ENCODE measurements around the gene FHOD3. TPM values are rescaled to one million over a fixed set of nuclear protein-coding genes. Genes with fewer than 3 reads are reported as not detected.
"Not testable (repeated sequence)": the region's sequence is repeated elsewhere in the genome, so short reads cannot be mapped to it uniquely, and the experiment has no call there.

Gene FHOD3
- polyA plus RNA-seq, 4 donors: 36.8 to 46.8 (median 42.1) TPM

DNA sequence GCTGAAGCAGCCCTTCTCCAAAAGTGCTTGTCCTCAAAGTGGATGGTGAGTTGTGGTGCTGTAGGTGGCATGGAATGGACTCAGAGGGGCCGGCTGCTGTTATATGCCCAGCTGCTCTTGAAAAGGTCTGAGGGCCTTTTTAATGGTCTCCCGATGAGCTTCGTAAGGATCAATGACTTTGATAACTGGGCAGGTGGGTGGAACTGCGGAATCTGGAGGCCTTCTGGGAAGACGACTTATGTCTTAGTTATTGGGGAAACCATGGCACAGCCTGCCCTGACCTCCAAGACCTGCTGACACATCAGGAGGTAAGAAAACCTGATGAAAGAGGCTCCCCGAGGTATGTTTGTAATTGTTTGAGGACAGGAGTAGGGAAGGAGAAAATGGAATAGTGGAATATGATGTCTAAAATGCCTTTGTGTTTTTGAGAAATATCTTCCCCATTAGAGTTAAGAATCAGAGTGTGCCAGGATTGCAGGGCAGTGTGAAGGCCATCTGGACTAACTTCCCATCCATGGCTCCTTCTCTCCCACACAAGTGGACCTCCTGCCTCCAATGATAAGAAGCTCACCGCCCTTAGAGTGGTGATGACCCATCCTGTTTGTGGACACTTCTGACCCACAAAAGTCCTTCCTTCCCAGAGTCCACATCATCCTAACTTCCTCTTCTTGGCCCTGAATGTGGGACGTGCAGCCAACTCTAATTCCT is 236.1 kb downstream of the FHOD3 start:
- DNase-seq (ENCODE audit: low read depth in 4 of 4, low spot score in 3 of 4): no peak

DNA sequence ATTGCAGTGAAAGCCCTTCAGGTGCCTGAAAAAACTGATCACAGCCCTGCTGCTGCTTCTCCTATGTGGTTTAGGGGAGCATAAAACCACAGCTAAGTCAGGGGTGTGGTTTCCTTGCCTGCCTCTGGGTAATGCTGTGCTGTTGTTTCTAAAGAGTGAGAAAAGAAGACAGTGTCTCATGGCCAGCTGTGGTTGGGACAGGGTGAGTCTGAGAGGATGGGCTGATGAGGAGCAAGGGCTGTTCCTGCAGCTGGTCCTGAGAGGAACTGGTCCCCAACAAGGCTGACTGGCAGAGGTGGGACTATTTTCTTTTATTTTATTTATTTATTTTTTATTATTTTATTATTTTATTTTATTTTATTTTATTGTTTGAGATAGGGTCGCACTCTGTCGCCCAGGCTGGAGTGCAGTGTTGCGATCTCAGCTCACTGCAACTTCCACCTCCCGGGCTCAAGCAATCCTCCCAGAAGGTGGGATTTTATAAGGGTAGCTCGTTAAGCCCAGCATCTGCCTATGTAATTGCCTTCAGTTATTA is 236.7 kb downstream of the FHOD3 start:
- no peak for DNase-seq (ENCODE audit: low read depth in 4 of 4, low spot score in 3 of 4)

DNA sequence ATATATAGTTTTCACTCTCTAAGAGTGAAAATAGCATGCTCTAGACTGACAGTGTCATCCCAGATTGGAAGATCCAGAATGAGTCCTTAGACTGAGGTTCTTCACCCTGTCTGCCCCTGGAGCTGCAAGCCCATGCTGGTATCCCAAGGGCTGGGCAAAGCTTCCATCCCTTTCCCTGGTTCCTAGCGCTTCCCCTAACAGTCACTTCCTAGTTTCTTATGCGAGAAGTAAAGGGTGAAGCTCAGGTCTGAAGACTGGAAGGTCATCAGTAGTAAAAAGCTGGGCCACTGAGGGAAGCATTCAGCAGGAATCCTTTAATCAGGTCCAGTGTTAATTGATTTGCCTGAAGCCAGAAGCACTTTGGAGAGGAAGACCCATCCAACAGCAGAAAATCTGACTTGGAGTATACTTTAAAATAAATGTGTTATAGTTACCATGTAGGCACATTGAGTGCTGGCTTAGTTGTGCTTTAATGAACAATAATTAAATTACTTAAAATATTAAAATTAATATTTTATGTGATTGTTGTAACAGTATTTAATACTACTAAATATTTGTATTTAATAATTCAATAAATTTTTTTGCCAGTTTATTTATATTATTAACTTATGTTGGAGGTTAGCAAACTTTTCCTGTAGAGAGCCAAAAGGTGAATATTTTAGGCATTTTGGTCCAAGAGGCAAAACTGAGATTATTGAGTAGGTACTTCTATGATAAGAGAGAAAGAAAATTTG is 237.9 kb downstream of the FHOD3 start:
- DNase-seq (ENCODE audit: low read depth in 4 of 4, low spot score in 3 of 4): no peak

DNA sequence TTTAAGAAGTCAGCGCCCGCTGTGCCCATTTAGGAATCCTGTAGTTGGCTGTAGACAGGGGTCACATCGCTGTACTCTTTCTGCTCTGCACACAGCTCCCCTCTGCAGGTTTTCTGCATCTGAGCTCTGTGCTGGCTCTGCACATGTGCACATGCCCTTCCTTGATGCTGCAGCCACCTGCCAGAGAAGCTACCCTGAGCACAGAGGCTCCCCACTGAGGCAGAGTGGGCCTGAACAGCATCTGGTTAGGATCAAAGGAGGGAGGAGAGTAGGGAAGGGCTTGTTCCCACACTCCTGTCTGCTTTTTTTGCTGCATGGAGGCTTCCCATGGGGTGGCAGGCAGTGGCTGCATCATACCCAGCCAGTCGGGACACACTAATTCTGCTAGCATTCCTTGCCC is 238.9 kb downstream of the FHOD3 start:
- no peak for DNase-seq (ENCODE audit: low read depth in 4 of 4, low spot score in 3 of 4)

DNA sequence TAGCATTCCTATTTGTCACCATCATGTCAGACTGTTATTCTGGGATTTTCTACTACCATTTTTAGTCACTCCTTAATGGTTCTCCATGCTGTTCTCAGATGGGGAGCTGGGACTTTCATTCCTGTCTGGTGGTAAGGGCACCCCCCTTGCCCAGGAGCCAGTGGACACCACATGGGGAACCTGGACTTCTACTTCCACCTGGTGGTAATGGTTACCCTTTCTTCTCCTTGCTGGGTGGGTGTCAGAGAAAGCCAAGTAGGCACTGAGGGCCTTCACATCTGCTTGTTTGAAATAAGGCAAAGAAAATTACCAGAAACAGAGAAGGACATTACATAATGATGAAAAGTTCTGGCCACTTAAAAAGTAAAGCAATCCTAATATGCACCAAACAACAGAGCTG is 239.8 kb downstream of the FHOD3 start:
- DNase-seq (ENCODE audit: low read depth in 4 of 4, low spot score in 3 of 4): no peak

DNA sequence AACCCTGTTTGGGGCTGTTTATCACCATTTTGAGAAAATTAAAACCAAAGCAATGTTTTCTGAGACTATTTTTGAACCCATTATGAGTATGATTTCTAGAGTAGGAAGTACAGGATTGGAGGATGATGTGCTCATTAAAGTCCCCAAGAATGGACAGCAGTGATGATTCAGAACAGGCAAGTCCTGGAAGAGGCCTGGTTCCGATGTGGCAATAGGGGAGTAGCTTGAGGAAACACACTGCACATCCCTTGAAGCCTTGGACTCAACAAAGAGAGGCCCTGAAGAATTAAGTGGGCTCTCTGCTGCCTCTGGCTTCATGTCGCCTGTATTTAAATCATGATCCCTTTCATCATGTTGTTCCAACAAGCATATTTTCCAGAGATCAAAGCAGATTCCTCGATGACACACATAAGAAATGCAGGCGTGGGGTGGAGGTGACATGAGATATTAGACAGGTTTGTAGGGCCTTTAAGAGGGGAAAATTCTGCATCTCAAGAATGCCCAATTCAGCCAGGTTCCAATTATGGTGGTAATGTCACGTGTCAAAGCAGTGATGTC is 242.2 kb downstream of the FHOD3 start:
- no peak for DNase-seq (ENCODE audit: low read depth in 4 of 4, low spot score in 3 of 4)

DNA sequence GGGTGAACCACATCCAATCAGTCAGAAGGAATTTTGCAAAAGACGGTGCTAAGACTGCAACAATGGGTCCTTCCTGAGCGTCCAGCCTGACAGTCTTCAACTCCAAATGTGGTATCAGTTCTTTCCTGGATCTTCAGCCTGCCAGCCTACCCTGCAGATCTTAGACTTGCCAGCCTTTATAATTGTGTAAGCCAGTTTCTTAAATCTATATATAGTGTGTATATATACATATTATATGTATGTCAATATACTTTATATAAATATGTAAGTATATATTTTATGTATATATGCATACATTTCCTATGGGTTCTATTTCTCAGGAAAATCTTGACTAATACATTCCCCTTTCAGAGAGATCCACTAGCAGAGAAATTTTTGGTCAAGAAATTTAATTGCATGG is 245.5 kb downstream of the FHOD3 start:
- DNase-seq (ENCODE audit: low read depth in 4 of 4, low spot score in 3 of 4): no peak

DNA sequence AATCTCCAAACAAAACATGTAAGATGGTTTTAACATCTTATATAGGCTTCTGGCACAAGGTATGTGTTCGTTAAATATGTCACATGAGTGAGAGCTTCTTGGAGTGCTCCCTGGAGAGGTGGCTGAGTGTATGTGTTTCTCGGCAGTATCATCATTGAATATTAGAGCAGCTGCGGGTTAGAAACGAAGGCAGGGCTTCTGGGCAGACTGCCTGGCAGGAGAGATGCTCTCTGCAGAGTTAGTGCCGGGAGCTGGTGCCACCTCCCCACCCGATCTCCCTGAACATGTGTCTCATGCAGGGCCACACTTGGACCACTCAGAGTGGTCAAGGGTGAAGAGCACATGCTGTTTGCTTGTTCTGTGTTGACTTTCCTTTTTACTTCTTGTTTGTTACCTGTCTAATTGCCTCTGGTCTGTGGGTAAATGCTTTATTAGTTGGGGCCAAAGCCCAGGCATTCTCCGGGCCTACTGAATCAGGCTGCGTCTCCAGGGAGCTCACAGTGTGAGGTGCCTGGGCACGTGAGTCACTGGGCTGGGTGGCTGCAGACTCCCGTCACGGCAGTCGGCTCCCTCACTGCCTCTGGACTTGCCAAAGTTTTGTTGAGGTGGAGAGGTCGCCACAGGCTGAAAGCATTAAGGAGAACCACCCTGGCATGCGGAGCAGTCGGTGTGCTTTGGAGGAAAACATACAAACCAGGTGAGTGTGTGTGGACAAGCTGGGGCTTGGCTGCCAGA is 246.6 kb downstream of the FHOD3 start:
- no peak for DNase-seq (ENCODE audit: low read depth in 4 of 4, low spot score in 3 of 4)

DNA sequence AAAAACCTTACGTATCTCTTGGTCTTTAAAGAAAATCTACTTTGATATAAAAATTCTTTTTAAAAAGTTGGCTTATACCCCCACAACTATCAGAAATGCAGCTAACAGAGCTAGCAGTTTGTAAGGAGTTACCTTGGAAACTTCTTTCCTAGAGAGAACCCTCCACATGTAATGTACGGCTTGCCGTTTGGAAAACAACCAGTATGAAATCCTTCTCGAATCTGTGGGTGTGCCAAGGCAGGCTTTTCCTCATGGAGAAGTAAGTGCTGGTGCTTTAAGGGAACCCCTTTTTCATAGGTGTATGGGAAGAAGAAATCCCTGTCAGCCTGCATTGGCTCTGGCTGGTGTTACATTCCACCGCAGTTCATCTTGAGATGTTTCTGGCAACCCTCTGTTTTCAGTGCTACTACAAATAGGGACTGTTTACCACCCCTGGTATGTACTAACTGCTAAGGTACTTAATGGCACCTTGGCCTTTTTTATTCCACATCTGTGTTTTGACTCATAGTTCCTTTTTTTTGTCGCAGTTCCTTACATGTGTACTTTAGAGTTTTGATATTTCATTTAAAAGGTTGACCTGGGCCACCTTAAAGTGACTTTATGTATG is 248.4 kb downstream of the FHOD3 start:
- DNase-seq (ENCODE audit: low read depth in 4 of 4, low spot score in 3 of 4): no peak

DNA sequence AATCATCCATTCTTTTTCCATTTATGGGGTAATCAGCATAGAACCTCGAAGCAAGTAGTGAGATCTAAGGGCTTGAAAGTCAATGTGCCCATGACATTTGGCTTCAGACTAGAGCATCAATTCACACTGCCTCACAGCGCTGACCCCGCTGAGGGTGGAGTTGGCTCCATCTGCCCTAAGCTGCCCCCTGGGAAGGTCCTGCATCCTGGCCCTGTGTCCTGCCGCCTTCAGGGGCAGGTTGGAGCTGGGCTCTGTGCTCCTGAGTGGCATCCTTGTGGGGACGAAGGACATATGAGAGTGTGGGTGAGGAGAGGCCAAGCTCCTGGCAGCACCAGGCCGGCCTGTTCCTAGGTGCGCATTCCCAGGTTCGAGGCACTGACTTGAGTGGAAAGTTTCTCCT is 249.4 kb downstream of the FHOD3 start:
- no peak for DNase-seq (ENCODE audit: low read depth in 4 of 4, low spot score in 3 of 4)

DNA sequence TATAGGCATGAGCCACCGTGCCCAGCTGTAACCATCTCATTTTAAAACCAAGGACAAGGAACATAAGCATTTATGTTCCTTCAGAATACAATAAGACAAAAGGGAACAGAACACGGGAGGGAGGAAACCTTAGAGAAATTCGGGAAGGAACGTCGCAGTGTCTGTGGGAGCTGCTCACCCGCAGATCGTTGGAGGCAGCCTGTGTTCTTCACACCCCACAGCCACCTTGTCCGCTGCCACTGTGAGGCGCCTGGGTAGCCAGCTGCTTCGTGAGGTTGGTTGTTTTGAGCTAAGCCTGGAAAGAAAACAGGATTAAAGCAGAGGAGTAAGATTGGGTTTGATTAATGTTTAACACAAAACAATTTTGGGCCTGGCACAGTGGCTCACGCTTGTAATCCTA is 250.0 kb downstream of the FHOD3 start:
- no peak for DNase-seq (ENCODE audit: low read depth in 4 of 4, low spot score in 3 of 4)

DNA sequence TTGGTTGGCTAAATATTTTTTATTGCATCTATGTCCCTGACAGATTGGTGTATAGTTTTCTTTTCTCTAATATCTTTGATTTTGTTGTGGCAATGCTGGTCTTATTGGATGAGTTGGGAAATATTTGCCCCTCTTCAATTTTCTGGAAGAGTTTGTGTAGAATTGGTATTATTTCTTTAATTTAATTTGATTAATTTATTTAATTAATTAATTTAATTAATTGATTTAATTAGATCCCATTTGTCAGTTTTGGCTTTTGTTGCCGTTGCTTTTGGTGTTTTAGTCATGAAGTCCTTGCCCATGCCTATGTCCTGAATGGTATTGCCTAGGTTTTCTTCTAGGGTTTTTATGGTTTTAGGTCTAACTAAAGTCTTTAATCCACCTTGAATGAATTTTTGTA is 253.8 kb downstream of the FHOD3 start:
- DNase-seq (ENCODE audit: low read depth in 4 of 4, low spot score in 3 of 4): not testable (repeated sequence)

DNA sequence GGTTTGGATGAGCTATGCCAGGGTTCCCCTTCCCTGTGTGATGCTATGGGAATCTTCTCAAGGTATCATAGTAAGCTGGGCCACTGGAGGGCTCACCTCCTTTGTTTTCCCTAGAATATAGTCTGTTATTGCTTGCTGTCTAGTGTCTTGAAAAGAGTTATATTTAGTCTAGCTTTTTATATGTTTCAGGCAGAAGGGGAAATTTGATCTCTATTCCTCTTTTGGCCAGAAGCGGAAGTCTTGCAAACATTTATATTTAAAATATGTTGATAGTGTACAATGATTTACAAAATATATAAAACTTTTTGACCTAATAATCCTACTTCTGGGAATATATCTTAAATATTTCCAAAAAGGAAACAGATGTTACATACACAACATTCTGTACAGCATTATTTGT is 260.7 kb downstream of the FHOD3 start:
- DNase-seq (ENCODE audit: low read depth in 4 of 4, low spot score in 3 of 4): no peak

DNA sequence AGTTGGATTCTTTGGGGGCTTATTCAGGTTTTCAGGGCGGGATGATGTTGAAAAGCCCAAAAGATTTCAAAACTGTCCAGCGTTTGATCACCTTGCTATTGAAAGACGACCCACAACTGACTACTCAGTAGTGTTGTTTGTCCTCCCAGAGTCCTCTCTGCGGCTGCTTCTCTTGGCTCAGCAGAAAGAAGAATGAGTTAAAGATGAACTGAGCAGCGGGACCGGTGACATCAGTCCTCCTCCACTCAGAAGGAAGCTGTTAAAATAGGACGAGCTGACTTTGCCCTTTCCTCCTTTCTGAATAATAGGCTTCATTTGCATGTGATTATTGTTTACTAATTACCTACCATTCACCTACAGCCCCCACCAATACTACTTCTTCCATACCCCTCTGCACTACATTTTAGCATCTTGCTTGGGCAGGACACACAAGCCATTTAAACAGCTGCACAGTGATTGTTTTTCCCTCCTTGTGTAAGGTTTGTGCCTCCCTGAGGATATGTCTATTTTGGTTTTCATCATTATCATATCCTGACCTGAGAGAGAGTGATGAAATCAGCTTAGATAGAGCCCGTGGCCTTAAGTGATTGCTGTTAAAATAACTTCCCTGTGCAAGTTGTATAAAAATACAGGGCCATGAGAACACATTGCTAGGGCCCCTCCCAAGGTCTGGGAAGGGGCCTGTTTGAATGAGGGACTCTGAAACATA is 261.8 kb downstream of the FHOD3 start:
- no peak for DNase-seq (ENCODE audit: low read depth in 4 of 4, low spot score in 3 of 4)

DNA sequence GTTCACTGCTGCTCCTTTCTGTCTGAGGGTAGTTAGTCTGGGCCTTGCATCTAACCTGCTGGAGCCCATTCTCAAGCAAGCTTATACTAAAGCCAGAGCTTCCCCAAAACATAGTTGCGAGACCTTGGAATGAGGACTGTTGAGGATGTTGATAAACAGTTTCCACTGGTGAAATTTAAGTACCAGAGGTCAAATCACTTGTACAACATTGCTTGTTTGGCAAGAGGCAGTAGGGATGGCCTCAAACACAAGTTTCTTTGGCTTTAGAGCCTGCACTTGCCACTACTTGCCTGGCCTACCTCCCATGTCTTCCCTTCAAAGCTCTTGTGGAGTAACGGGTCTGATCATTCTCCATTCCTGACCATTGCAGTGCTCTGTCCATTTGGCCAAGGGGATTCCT is 262.7 kb downstream of the FHOD3 start:
- DNase-seq (ENCODE audit: low read depth in 4 of 4, low spot score in 3 of 4): no peak

DNA sequence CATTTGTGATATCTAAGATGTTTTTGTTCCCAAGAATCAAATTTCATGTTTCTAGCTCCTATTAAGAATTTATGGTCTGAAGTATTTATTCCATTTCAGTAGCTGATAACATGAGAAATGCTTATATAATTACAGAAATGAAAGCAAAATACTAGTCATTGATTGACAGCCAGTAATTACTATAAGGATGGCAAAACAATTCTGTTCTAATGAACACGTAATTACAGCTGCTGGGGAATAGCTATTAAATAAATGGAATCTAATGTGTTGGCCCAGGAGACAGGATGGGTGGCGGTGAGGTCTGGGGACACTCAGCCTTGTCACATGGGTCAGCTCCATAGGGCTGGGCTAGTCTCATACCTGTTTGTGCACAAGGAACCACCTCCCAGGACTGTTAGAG is 263.5 kb downstream of the FHOD3 start:
- no peak for DNase-seq (ENCODE audit: low read depth in 4 of 4, low spot score in 3 of 4)

DNA sequence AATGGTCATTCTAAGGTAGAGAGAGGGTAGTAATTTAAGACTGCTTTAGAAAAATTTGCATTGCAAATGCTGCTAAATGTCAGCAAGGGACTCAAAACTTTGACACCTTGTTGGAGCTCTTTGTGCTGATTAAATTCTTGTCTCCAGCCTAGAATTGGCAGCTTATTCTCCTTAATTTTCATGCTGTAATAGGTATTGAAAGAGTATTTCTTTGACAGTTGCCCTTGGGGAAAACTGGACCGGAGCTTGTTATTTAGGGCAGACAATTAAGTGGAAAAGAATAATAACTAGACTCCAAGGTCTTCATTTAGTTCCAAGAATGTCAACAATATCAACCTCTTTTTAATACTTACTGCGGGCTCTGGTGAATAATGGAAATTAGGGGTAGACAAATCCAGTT is 267.3 kb downstream of the FHOD3 start:
- DNase-seq (ENCODE audit: low read depth in 4 of 4, low spot score in 3 of 4): no peak

DNA sequence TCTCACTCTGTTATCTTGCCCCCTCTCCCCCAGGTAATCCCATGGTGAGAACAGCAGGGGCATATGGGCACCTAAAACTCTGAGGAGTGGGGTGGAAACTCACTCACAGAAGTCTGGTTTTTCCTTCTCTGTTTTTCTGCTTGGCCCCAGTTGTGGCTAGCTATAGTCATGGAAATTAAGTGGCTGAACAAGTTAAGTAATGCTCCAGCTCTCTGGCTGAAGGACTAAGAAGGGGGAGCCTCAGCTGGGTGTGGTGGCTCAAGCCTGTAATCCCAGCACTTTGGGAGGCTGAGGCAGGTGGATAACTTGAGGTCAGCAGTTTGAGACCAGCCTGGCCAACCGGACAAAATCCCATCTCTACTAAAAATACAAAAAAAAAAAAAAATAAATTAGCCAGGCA is 270.3 kb downstream of the FHOD3 start:
- no peak for DNase-seq (ENCODE audit: low read depth in 4 of 4, low spot score in 3 of 4)

DNA sequence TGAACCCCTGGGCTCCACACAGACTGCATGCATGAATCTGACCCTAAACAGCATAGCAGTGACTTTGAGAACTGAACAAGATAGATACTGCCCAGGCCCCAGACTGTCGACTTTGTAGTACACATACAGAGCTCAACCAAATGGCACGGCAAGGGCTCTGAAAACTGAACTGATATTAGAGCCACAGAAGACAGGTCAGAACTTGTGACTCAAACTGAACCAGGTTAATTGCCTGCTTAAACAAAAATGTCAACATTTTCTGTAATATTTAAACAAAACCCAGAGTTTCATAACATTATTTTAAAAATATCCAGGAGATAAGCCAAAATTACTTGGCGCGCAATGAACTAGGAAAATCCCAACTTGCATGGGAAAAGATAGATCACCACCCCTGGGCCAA is 271.0 kb downstream of the FHOD3 start:
- no peak for DNase-seq (ENCODE audit: low read depth in 4 of 4, low spot score in 3 of 4)

Data from right renal pelvis (tissue), 4 donors.